ENCODE data around the gene SLC39A1. TPM values are rescaled to one million over a fixed set of nuclear protein-coding genes. Genes with fewer than 3 reads are reported as not detected.
"Not testable (repeated sequence)": the region's sequence is repeated elsewhere in the genome, so short reads cannot be mapped to it uniquely, and the experiment has no call there.

Gene SLC39A1
- total RNA-seq, 6 donors from 2014 or later, result 41.9 to 145 (median 102) TPM

DNA sequence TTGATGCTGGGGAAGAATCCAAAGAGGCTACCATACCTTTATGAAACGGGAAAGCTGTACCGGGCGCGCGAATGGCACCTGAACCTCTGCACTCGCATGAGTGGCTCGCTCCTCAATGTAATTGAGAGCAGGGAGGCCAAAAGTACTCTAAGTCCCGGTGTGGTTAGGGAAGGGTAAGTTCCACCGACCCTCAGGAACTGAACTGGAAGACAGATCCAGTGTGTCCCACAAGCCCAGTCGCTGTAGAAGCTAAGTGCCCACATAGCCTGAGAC lies 41.6 kb downstream of the SLC39A1 start:
- ATAC-seq (ENCODE audit: low FRiP score in 2 of 2) (no peak), DNase-seq (no peak)
- Histone ChIP-seq H3K27me3 (no peaks in the 10 kb centered on the region), H3K27ac (peak overlapping the region; percentile 89 to 99 (median 91)), H3K9me3 (no peaks in the 10 kb centered on the region), H3K36me3 (no peaks in the 10 kb centered on the region), H3K4me3 (peak overlapping the region; percentile 73 to 93 (median 88)), H3K4me1 (peaks cover 28 to 35% (median 31%) of the 10 kb centered on the region in 4 donors)
- no peak for TF ChIP-seq POLR2A (IDR thresholded peaks at IDR 0.05)
- TF ChIP-seq POLR2AphosphoS5 (IDR thresholded peaks at IDR 0.05), result no peak
- no peak for TF ChIP-seq CTCF (IDR thresholded peaks at IDR 0.05)
- no peak for TF ChIP-seq EP300 (IDR thresholded peaks at IDR 0.05)
- 2 to 4% methylated on average over 10 of the region's 10 CpGs for WGBS, 2 donors

- WGBS, 2 donors, result 33 to 34% methylated on average over 3 of the region's 3 CpGs
- peak overlapping the region in 3 of 4 donors; percentile 86 to 93 (median 91) for H3K4me3 ChIP-seq
- H3K9me3 ChIP-seq, result no peaks in the 10 kb centered on the region
- H3K4me1 ChIP-seq, result peaks cover 28 to 35% (median 31%) of the 10 kb centered on the region in 4 donors
- ATAC-seq (ENCODE audit: low FRiP score in 2 of 2), result no peak
- peaks cover 0 to under 1% (median 0%) of the 10 kb centered on the region in 4 donors for H3K36me3 ChIP-seq
- no peak for TF ChIP-seq CTCF (IDR thresholded peaks at IDR 0.05)
- TF ChIP-seq EP300 (IDR thresholded peaks at IDR 0.05), result no peak
- no peak for TF ChIP-seq POLR2A (IDR thresholded peaks at IDR 0.05)
- no peak for TF ChIP-seq POLR2AphosphoS5 (IDR thresholded peaks at IDR 0.05)
- DNase-seq, result no peak
- no peaks in the 10 kb centered on the region for H3K27me3 ChIP-seq
- peak overlapping the region in 3 of 4 donors; percentile 89 to 99 (median 89) for H3K27ac ChIP-seq
Measured at GRCh38 chr1:153921080-153921802, 42.1 kb downstream of the SLC39A1 start.

GRCh38 chr1:153919876-153920852 lies 43.2 kb downstream of the SLC39A1 start:
- H3K27ac ChIP-seq, result peak overlapping the region in 3 of 4 donors; percentile 26 to 99 (median 48)
- no peaks in the 10 kb centered on the region for H3K9me3 ChIP-seq

GRCh38 chr1:153916297-153916696 lies 47.0 kb downstream of the SLC39A1 start:
- ATAC-seq (ENCODE audit: low FRiP score in 2 of 2) (no peak), DNase-seq (no peak)
- peaks cover 0 to 5% (median 0%) of the 10 kb centered on the region in 4 donors for H3K36me3 ChIP-seq
- no peaks in the 10 kb centered on the region for H3K27me3 ChIP-seq
- WGBS, 2 donors, result 89 to 93% methylated on average over 4 of the region's 4 CpGs
- TF ChIP-seq POLR2A (IDR thresholded peaks at IDR 0.05), result no peak
- TF ChIP-seq POLR2AphosphoS5 (IDR thresholded peaks at IDR 0.05), result no peak
- TF ChIP-seq CTCF (IDR thresholded peaks at IDR 0.05), result no peak
- no peak for TF ChIP-seq EP300 (IDR thresholded peaks at IDR 0.05)
- no peaks in the 10 kb centered on the region for H3K9me3 ChIP-seq
- H3K27ac ChIP-seq, result no peak overlapping the region
- peaks cover 15 to 33% (median 19%) of the 10 kb centered on the region in 4 donors for H3K4me1 ChIP-seq
- no peak overlapping the region for H3K4me3 ChIP-seq

More at GRCh38 chr1:153919876-153920852, 43.2 kb downstream of the SLC39A1 start:
- Histone ChIP-seq H3K4me3 (peak overlapping the region in 1 of 4 donors; percentile 91), H3K36me3 (peaks cover 0 to 5% (median 0%) of the 10 kb centered on the region in 4 donors), H3K27me3 (no peaks in the 10 kb centered on the region), H3K4me1 (peaks cover 28 to 35% (median 31%) of the 10 kb centered on the region in 4 donors)
- 44 to 48% methylated on average over 4 of the region's 4 CpGs for WGBS, 2 donors
- DNase-seq (no peak), ATAC-seq (ENCODE audit: low FRiP score in 2 of 2) (no peak)
- TF ChIP-seq POLR2A (IDR thresholded peaks at IDR 0.05) (no peak), POLR2AphosphoS5 (IDR thresholded peaks at IDR 0.05) (no peak)

DNA sequence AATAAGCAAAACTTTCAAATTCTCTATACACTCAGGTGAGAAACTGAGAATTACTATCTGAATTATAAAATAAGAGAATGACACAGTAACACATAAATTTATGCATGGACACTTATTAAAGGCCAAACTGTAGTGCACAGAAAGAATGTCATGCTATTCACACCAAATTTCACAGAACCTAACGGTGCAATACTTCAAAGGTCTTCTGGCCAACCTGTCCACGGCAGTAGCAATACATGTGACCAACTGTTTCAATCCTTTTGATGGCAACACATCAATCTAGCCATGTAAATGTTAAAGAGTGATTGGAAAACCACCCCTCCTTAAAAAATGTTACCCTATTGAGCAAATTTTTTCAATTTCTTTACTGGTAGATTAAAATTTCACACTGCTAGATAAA lies 51.0 kb downstream of the SLC39A1 start:
- no peak overlapping the region for H3K27ac ChIP-seq
- peaks cover 0 to 15% (median 4%) of the 10 kb centered on the region in 4 donors for H3K36me3 ChIP-seq
- 77 to 78% methylated on average over 2 of the region's 2 CpGs for WGBS, 2 donors
- no peaks in the 10 kb centered on the region for H3K9me3 ChIP-seq
- ATAC-seq (ENCODE audit: low FRiP score in 2 of 2), result no peak
- TF ChIP-seq POLR2A (IDR thresholded peaks at IDR 0.05) (no peak), CTCF (IDR thresholded peaks at IDR 0.05) (no peak), POLR2AphosphoS5 (IDR thresholded peaks at IDR 0.05) (no peak), EP300 (IDR thresholded peaks at IDR 0.05) (no peak)
- no peaks in the 10 kb centered on the region for H3K27me3 ChIP-seq
- H3K4me3 ChIP-seq, result no peak overlapping the region
- no peak for DNase-seq
- peaks cover 0 to 14% (median 0%) of the 10 kb centered on the region in 4 donors for H3K4me1 ChIP-seq

DNA sequence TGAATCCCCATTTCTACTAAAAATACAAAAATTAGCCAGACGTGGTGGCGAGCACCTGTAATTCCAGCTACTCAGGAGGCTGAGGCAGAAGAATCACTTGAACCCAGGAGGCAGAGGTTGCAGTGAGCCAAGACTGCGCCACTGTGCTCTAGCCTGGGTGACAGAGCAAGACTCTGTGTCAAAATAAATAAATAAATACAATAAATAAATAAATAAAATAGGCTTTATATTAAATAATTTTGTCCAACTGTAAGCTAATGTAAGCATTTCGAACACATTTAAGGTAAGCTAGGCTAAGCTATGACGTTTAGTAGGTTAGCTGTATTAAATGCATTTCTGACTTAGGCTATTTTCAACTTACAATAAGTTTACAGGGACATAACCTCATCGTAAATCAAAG lies 52.8 kb downstream of the SLC39A1 start:
- not testable (repeated sequence) for ATAC-seq (ENCODE audit: low FRiP score in 2 of 2); DNase-seq; H3K27me3 ChIP-seq; H3K9me3 ChIP-seq; H3K27ac ChIP-seq; H3K4me3 ChIP-seq
- WGBS, 2 donors, result 87 to 92% methylated on average over 6 of the region's 6 CpGs
- Histone ChIP-seq H3K4me1 (peaks cover 0 to 14% (median 0%) of the 10 kb centered on the region in 4 donors), H3K36me3 (peaks cover 0 to 11% (median 4%) of the 10 kb centered on the region in 4 donors)

Measured in upper lobe of left lung (tissue), 6 donors.